Esophagus squamous epithelium (tissue), 5 donors: ENCODE measurements around the gene UPK1B. TPM values are rescaled to one million over a fixed set of nuclear protein-coding genes. Genes with fewer than 3 reads are reported as not detected.

ENCODE experiments used
- DNase-seq: peaks from one replicate; lab custom pipeline; 2025; lab: John Stamatoyannopoulos, UW
- H3K27ac ChIP-seq, 4 donors: fragments of 200-600 bp; sonication (generic); one replicate each; pipeline ENCODE4 v1.5.1; 2016 to 2019; ENCODE audit warnings: mild to moderate bottlenecking in 1 of 4
- H3K27me3 ChIP-seq, 4 donors: fragments of 200-600 bp; sonication (generic); 1 replicate in 3 of 4; 2 replicates in 1 of 4; pipeline versions ENCODE4 v1.5.1 to v1.6.0; 2017 to 2021; ENCODE audit warnings: antibody characterized with exemption in 1 of 4
- H3K36me3 ChIP-seq, 3 donors: fragments of 200-600 bp; sonication (generic); one replicate each; pipeline ENCODE4 v1.5.1; 2016 to 2019
- H3K4me1 ChIP-seq, 3 donors: fragments of 200-600 bp; sonication (generic); one replicate each; pipeline ENCODE4 v1.5.1; 2017 to 2019
- H3K4me3 ChIP-seq, 4 donors: fragments of 200-600 bp; sonication (generic); 1 replicate in 3 of 4; 2 replicates in 1 of 4; pipeline ENCODE4 v1.5.1; 2016 to 2019; ENCODE audit warnings: mild to moderate bottlenecking in 2 of 4, moderate library complexity in 1 of 4
- H3K9me3 ChIP-seq, 3 donors: fragments of 200-600 bp; sonication (generic); one replicate each; pipeline ENCODE4 v1.5.1; 2016 to 2019
- POLR2A ChIP-seq, 4 donors: fragments of 450-650 bp; IDR thresholded peaks; one replicate each; pipeline ENCODE4 v1.6.1; 2017; ENCODE audit warnings: antibody characterized with exemption in 4 of 4, mild to moderate bottlenecking in 4 of 4, moderate library complexity in 3 of 4
- WGBS, 2 donors: methylation state at CpG; one replicate each; pipeline ENCODE4 v1.1.5; 2018; 5-methylcytosine and 5-hydroxymethylcytosine counted together
- intact Hi-C: fragments of 100-400 bp; cut with DNase I; formaldehyde crosslinking; loops from one replicate; pipeline ENCODE4 v1.15.0; 2022
- total RNA-seq, 4 donors: library from RNA; depleted of rRNA; stranded (reverse); fragments of >200 nt; gene quantifications; one replicate each; pipeline ENCODE4 v1.1.0, GENCODE V29; 2016
- TF ChIP-seq, protein P1 (sequence below), 6 experiments: fragments of 450-650 bp in 4 of 6; fragments of 200-600 bp in 2 of 6; sonication (generic) in 2 of 6; IDR thresholded peaks; one replicate each; pipeline ENCODE4 v1.5.1; 2016 to 2019; ENCODE audit warnings: antibody characterized with exemption in 6 of 6, mild to moderate bottlenecking in 4 of 6, moderate library complexity in 4 of 6
- donor health status: DM: yes; HTN: yes; CAD: no.

Gene UPK1B
- total RNA-seq, 4 donors from 2014 or later = 0.26 to 5.9 (median 2.6) TPM

DNA sequence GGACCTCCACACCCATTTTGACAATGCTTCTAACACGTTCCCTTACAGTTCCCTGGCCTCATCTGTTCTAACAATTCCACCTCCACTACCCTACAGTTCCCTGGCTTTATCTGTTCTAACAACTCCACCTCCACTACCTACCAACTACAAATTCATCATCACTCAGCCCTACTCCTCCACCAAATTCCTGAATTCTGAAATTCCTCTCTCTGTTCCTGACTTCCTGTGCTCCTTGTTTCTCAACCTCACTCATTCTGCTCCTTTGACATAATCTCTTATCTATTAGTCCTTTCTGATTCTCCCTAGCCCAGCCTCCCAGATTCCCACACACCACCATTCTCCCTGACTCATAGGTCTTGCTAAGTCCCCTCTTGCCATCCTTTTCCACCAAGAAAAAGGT is 22.5 kb downstream of the UPK1B start:
- WGBS, 2 donors = 68 to 69% methylated on average over 1 of the region's 1 CpG
- Histone ChIP-seq H3K27ac (no peak overlapping the region), H3K9me3 (no peaks in the 10 kb centered on the region), H3K4me3 (no peak overlapping the region), H3K36me3 (no peaks in the 10 kb centered on the region), H3K27me3 (no peaks in the 10 kb centered on the region), H3K4me1 (no peaks in the 10 kb centered on the region)
- intact Hi-C loops = no loop called here
- DNase-seq = no peak
- TF ChIP-seq POLR2A (IDR thresholded peaks at IDR 0.05) = no peak
- TF ChIP-seq, protein P1, sequence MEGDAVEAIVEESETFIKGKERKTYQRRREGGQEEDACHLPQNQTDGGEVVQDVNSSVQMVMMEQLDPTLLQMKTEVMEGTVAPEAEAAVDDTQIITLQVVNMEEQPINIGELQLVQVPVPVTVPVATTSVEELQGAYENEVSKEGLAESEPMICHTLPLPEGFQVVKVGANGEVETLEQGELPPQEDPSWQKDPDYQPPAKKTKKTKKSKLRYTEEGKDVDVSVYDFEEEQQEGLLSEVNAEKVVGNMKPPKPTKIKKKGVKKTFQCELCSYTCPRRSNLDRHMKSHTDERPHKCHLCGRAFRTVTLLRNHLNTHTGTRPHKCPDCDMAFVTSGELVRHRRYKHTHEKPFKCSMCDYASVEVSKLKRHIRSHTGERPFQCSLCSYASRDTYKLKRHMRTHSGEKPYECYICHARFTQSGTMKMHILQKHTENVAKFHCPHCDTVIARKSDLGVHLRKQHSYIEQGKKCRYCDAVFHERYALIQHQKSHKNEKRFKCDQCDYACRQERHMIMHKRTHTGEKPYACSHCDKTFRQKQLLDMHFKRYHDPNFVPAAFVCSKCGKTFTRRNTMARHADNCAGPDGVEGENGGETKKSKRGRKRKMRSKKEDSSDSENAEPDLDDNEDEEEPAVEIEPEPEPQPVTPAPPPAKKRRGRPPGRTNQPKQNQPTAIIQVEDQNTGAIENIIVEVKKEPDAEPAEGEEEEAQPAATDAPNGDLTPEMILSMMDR (IDR thresholded peaks at IDR 0.05) = no peak

- Histone ChIP-seq H3K4me3 (no peak overlapping the region), H3K4me1 (peaks cover 0 to 33% (median 8%) of the 10 kb centered on the region in 3 donors), H3K36me3 (peaks cover 0 to 12% (median 0%) of the 10 kb centered on the region in 3 donors), H3K27me3 (no peaks in the 10 kb centered on the region), H3K27ac (no peak overlapping the region), H3K9me3 (no peaks in the 10 kb centered on the region)
- TF ChIP-seq POLR2A (IDR thresholded peaks at IDR 0.05) = no peak
- TF ChIP-seq, protein P1 (IDR thresholded peaks at IDR 0.05) = no peak
- WGBS, 2 donors = 32 to 44% methylated on average over 4 to 6 of the region's 8 CpGs
- intact Hi-C loops = no loop called here
- no peak for DNase-seq
These were observed 31.8 kb downstream of the UPK1B start for GRCh38 chr3:119205209-119205608.

DNA sequence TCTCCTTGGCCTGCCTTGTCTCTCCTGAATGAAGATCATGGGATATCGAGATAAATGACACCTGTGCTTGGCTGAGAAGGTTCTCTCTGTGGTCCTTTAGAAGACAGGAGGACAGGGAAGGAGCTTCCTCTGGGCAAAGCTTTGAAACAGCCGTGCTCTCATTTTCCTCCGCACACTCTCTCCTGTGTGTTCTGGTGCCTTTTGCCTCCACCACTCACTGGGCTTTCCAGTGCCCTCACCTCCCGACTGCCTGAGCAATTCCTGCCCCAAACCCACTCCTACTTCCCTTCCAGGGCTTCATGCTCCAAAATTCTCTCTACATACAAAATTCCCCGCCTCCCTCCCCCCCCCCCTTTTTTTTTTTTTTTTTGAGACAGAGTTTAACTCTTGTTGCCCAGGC is 32.3 kb downstream of the UPK1B start:
- H3K27me3 ChIP-seq = no peaks in the 10 kb centered on the region
- H3K36me3 ChIP-seq = peaks cover 0 to 17% (median 0%) of the 10 kb centered on the region in 3 donors
- H3K27ac ChIP-seq = no peak overlapping the region
- TF ChIP-seq, protein P1 (IDR thresholded peaks at IDR 0.05) = no peak
- no peak for TF ChIP-seq POLR2A (IDR thresholded peaks at IDR 0.05)
- 68 to 74% methylated on average over 4 to 5 of the region's 5 CpGs for WGBS, 2 donors
- no peak for DNase-seq
- no peak overlapping the region for H3K4me3 ChIP-seq
- intact Hi-C loops = no loop called here
- H3K9me3 ChIP-seq = no peaks in the 10 kb centered on the region
- H3K4me1 ChIP-seq = peaks cover 0 to 33% (median 8%) of the 10 kb centered on the region in 3 donors

DNA sequence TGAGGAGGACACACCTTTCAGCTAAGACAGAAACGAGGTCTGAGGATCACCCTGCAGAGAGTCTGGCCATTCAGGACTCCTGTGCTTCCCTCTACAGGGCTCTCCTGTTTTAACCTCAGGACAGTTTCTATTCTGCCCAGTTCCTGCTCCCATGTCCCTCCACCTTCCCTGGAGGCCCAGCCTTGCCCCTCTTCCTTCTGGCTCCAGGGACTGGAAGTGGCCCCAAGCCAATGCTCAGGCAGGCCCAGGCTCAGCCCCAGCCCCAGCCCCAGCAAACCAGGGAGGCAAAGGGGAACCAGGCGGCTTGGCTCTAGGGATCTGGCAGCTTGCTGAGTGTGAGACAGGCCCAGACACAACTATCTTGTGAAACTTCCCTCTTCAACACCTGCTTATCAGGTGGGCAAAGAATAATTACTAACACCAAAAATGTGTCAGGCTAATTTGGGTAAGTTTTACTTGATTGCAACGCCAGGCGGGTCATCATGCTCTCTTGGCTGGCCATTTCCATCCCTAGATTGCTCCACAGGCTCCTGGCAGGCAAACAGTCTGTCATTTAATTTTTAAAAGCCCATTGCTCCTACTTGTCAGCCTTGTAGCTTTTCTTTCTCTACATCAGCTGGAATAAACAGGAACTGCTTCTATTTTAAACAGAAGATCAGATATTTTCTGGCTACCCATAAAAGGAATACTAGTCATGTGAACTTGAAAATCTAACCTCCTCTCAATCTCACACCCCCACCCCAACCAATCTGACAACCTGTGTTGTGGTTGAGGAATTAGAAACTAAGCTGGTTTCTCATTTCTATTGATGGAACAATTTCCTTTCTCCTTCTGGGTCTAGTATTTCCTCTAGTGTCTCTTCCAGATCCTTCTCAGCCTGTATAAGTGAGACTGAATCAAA is 33.5 kb downstream of the UPK1B start:
- Histone ChIP-seq H3K4me1 (peaks cover 0 to 33% (median 8%) of the 10 kb centered on the region in 3 donors), H3K9me3 (no peaks in the 10 kb centered on the region), H3K27me3 (no peaks in the 10 kb centered on the region), H3K36me3 (peaks cover 0 to 28% (median 0%) of the 10 kb centered on the region in 3 donors), H3K4me3 (no peak overlapping the region), H3K27ac (peak overlapping the region in 3 of 4 donors; percentile 22 to 49 (median 44))
- TF ChIP-seq, protein P1 (IDR thresholded peaks at IDR 0.05) = peak in 1 of 6 experiments; percentile 18
- no peak for TF ChIP-seq POLR2A (IDR thresholded peaks at IDR 0.05)
- WGBS, 2 donors = 44 to 58% methylated on average over 2 to 3 of the region's 4 CpGs
- no peak for DNase-seq
- intact Hi-C loops = no loop called here

GRCh38 chr3:119207512-119207875 is 34.1 kb downstream of the UPK1B start:
- no peaks in the 10 kb centered on the region for H3K9me3 ChIP-seq
- peak overlapping the region in 2 of 4 donors; percentile 44 to 49 for H3K27ac ChIP-seq
- H3K36me3 ChIP-seq = peaks cover 0 to 35% (median 5%) of the 10 kb centered on the region in 3 donors
- H3K4me1 ChIP-seq = peaks cover 0 to 33% (median 8%) of the 10 kb centered on the region in 3 donors
- intact Hi-C loops = no loop called here
- DNase-seq = no peak
- TF ChIP-seq, protein P1 (IDR thresholded peaks at IDR 0.05) = no peak
- no peak for TF ChIP-seq POLR2A (IDR thresholded peaks at IDR 0.05)
- no peaks in the 10 kb centered on the region for H3K27me3 ChIP-seq
- WGBS, 2 donors = 77 to 86% methylated on average over 3 of the region's 3 CpGs
- H3K4me3 ChIP-seq = no peak overlapping the region
